ENCODE results near the gene GAS7. TPM values are rescaled to one million over a fixed set of nuclear protein-coding genes. Genes with fewer than 3 reads are reported as not detected.
A peak's percentile ranks its signal among the peaks of the same experiment; 100 is the strongest.

GAS7 gene
- total and polyA plus RNA-seq, 2 of the 13 experiments (the other 11 are each of a cell fraction or from before 2014, with no cell fraction given): 1.0 to 5.2 TPM

- Histone ChIP-seq H4K20me1 (ENCODE audit: insufficient read depth, low read length) (no peaks in the 10 kb centered on the region), H3K27ac (ENCODE audit: extremely low read length, insufficient read depth, low read length) (no peak overlapping the region), H3K4me1 (ENCODE audit: insufficient read depth, low read length) (no peaks in the 10 kb centered on the region), H3K9ac (ENCODE audit: insufficient read depth, low read depth, low read length) (no peak overlapping the region), H3K79me2 (ENCODE audit: insufficient read depth, low read length) (no peaks in the 10 kb centered on the region), H3K27me3 (ENCODE audit: control insufficient read depth in 1 of 2, insufficient read depth in 2 of 2, low read length in 2 of 2) (peaks cover 0 to 5% of the 10 kb centered on the region in 2 experiments; a peak in 2 of 5 replicates), H3K4me3 (replicated peaks in 1 of 3; ENCODE audit: insufficient read depth in 1 of 3, low read depth in 2 of 3, low read length in 3 of 3) (no peak overlapping the region), H3K9me3 (ENCODE audit: low read length) (peaks cover 26% of the 10 kb centered on the region), H3K36me3 (replicated peaks in 1 of 2; ENCODE audit: control insufficient read depth in 1 of 2, insufficient read depth in 2 of 2, low read length in 2 of 2) (no peaks in the 10 kb centered on the region), H2AFZ (ENCODE audit: low read length) (no peak overlapping the region), H3K4me2 (ENCODE audit: low read depth, low read length) (no peak overlapping the region)
- 49% methylated on average over 2 of the region's 2 CpGs for WGBS (ENCODE audit: low lambda C conversion rate)
- intact Hi-C loops (cut with micrococcal nuclease; ENCODE audit: unreplicated experiment): no loop called here
- TF ChIP-seq ZNF780A (CRISPR knock-in tag; IDR thresholded peaks at IDR 0.05) (peak; percentile 48; the same call in 1 of the 2 replicates), HDAC2 (CRISPR knock-in tag; IDR thresholded peaks at IDR 0.05) (no peak), ZFP36 (IDR thresholded peaks at IDR 0.05; ENCODE audit: borderline replicate concordance, low read depth, low read length, partially characterized antibody) (peak; percentile 60), SCMH1 (CRISPR knock-in tag; IDR thresholded peaks at IDR 0.05; ENCODE audit: borderline replicate concordance) (no peak)
- in situ Hi-C loops (cut with HindIII; ENCODE audit: extremely low pct_ligation_motif_present, low pct_unique_long_range_greater_than_20kb): loop anchor here (25.0 kb wide), 1 partner anchor 93 kb away; no protein-coding TSS in a partner anchor
- POLR2A ChIA-PET: no interaction called here
- BruUV-seq (replicated peaks): no TSS peak
- ATAC-seq (no peak), FAIRE-seq (no peak), DNase-seq (ENCODE audit: low spot score) (no peak)
- CTCF ChIA-PET (ENCODE audit: low intra/inter-chr PET ratio, low total read pairs): no interaction called here
Observed at GRCh38 chr17:10205549-10206185, 7.3 kb upstream of the GAS7 start.

- ChIA-PET CTCF (ENCODE audit: low intra/inter-chr PET ratio, low total read pairs) (no interaction called here), POLR2A (no interaction called here)
- no peak overlapping the region for H2AFZ ChIP-seq (ENCODE audit: low read length)
- no peaks in the 10 kb centered on the region for H3K79me2 ChIP-seq (ENCODE audit: insufficient read depth, low read length)
- intact Hi-C loops (cut with micrococcal nuclease; ENCODE audit: unreplicated experiment) (no loop called here), in situ Hi-C loops (cut with HindIII; ENCODE audit: extremely low pct_ligation_motif_present, low pct_unique_long_range_greater_than_20kb) (loop anchor here (25.0 kb wide), 1 partner anchor 89 kb away; no protein-coding TSS in a partner anchor)
- no peaks in the 10 kb centered on the region for H3K4me1 ChIP-seq (ENCODE audit: insufficient read depth, low read length)
- H3K9me3 ChIP-seq (ENCODE audit: low read length): peaks cover 26% of the 10 kb centered on the region
- no peaks in the 10 kb centered on the region for H3K27me3 ChIP-seq (ENCODE audit: control insufficient read depth in 1 of 2, insufficient read depth in 2 of 2, low read length in 2 of 2)
- no peak overlapping the region for H3K4me2 ChIP-seq (ENCODE audit: low read depth, low read length)
- TF ChIP-seq CEBPB (IDR thresholded peaks at IDR 0.05; ENCODE audit: borderline replicate concordance, low read depth, low read length): peak; percentile 42; the same call in 1 of the 2 replicates
- TF ChIP-seq ZNF329 (CRISPR knock-in tag; IDR thresholded peaks at IDR 0.05; ENCODE audit: low read depth): no peak
- no peak for TF ChIP-seq KMT2B (CRISPR knock-in tag; IDR thresholded peaks at IDR 0.05)
- TF ChIP-seq, protein P1, sequence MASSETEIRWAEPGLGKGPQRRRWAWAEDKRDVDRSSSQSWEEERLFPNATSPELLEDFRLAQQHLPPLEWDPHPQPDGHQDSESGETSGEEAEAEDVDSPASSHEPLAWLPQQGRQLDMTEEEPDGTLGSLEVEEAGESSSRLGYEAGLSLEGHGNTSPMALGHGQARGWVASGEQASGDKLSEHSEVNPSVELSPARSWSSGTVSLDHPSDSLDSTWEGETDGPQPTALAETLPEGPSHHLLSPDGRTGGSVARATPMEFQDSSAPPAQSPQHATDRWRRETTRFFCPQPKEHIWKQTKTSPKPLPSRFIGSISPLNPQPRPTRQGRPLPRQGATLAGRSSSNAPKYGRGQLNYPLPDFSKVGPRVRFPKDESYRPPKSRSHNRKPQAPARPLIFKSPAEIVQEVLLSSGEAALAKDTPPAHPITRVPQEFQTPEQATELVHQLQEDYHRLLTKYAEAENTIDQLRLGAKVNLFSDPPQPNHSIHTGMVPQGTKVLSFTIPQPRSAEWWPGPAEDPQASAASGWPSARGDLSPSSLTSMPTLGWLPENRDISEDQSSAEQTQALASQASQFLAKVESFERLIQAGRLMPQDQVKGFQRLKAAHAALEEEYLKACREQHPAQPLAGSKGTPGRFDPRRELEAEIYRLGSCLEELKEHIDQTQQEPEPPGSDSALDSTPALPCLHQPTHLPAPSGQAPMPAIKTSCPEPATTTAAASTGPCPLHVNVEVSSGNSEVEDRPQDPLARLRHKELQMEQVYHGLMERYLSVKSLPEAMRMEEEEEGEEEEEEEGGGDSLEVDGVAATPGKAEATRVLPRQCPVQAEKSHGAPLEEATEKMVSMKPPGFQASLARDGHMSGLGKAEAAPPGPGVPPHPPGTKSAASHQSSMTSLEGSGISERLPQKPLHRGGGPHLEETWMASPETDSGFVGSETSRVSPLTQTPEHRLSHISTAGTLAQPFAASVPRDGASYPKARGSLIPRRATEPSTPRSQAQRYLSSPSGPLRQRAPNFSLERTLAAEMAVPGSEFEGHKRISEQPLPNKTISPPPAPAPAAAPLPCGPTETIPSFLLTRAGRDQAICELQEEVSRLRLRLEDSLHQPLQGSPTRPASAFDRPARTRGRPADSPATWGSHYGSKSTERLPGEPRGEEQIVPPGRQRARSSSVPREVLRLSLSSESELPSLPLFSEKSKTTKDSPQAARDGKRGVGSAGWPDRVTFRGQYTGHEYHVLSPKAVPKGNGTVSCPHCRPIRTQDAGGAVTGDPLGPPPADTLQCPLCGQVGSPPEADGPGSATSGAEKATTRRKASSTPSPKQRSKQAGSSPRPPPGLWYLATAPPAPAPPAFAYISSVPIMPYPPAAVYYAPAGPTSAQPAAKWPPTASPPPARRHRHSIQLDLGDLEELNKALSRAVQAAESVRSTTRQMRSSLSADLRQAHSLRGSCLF (CRISPR knock-in tag; IDR thresholded peaks at IDR 0.05; ENCODE audit: borderline replicate concordance): no peak
- TF ChIP-seq ZFP36L2 (CRISPR knock-in tag; IDR thresholded peaks at IDR 0.05): no peak
- TF ChIP-seq GABPA (IDR thresholded peaks at IDR 0.05; ENCODE audit: low read depth, low read length): no peak
- no peak for TF ChIP-seq GABPA (CRISPR knock-in tag; IDR thresholded peaks at IDR 0.05; ENCODE audit: low read depth)
- TF ChIP-seq ZNF484 (CRISPR knock-in tag; IDR thresholded peaks at IDR 0.05; ENCODE audit: borderline replicate concordance, low read depth): no peak
- BruUV-seq (replicated peaks): no TSS peak
- H3K27ac ChIP-seq (ENCODE audit: extremely low read length, insufficient read depth, low read length): no peak overlapping the region
- no peak for ATAC-seq
- no peak overlapping the region for H3K4me3 ChIP-seq (replicated peaks in 1 of 3; ENCODE audit: insufficient read depth in 1 of 3, low read depth in 2 of 3, low read length in 3 of 3)
- H3K9ac ChIP-seq (ENCODE audit: insufficient read depth, low read depth, low read length): no peak overlapping the region
- WGBS (ENCODE audit: low lambda C conversion rate): 25% methylated on average over 4 of the region's 4 CpGs
- FAIRE-seq: no peak
- no peaks in the 10 kb centered on the region for H4K20me1 ChIP-seq (ENCODE audit: insufficient read depth, low read length)
- no peaks in the 10 kb centered on the region for H3K36me3 ChIP-seq (replicated peaks in 1 of 2; ENCODE audit: control insufficient read depth in 1 of 2, insufficient read depth in 2 of 2, low read length in 2 of 2)
- no peak for DNase-seq (ENCODE audit: low spot score)
Observed at GRCh38 chr17:10201680-10202079, 3.3 kb upstream of the GAS7 start.
